Measurements from ENCODE around the gene KIF2C. TPM values are rescaled to one million over a fixed set of nuclear protein-coding genes. Genes with fewer than 3 reads are reported as not detected.
"Not testable (repeated sequence)": the region's sequence is repeated elsewhere in the genome, so short reads cannot be mapped to it uniquely, and the experiment has no call there.

Gene KIF2C
- total and polyA plus RNA-seq, 2 donors (not counting 1 experiment from before 2014, with no cell fraction given): 0.25 to 0.69 TPM

DNA sequence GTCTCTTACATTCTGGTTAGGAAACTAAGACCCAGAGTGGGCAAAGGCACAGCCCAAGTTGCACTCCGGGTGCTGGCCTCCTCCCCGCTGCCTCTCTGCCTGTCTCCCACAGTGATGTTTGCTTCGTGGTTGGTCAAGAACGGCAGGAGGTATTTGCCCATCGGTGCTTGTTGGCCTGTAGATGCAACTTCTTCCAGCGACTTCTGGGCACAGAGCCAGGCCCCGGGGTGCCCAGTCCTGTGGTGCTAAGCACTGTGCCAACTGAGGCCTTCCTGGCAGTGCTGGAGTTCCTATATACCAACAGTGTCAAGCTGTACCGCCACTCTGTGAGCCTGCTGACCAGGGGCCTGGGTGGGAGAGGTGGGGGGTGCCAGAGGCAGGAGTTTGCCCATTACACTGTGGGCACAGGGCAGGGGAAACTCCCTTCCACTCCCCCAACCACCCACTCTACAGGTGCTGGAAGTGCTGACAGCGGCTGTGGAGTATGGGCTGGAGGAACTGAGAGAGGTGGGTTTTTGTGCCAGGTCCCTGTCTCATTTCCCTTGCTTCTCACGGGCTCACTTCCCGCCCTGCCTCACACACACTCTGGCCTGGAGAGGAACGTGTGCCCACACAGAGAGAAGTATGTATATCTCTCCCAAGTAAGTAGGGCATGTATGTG lies 70.6 kb downstream of the KIF2C start:
- CTCF ChIA-PET: interaction anchor here (0.6 to 3.9 kb wide), 7 partner anchors 8 to 493 kb away, joined by 3 to 40 read pairs (median 8); partner anchors contain the start of genes PLK3 and RNU5D-1
- H3K27me3 Mint-ChIP-seq: no peaks in the 10 kb centered on the region
- Histone ChIP-seq H2AFZ (ENCODE audit: insufficient read depth, low read depth, low read length, poor library complexity, severe bottlenecking) (peak overlapping the region; percentile 27), H3K9ac (ENCODE audit: low read length) (no peak overlapping the region), H3K27me3 (replicated peaks in 1 of 4; ENCODE audit: control extremely low read depth in 1 of 4, control insufficient read depth in 3 of 4, insufficient read depth in 4 of 4, low read length in 3 of 4) (no peaks in the 10 kb centered on the region), H3K4me2 (replicated peaks; ENCODE audit: low read depth, low read length, poor library complexity, severe bottlenecking) (peak overlapping the region; percentile 68), H3K4me3 (ENCODE audit: control extremely low read depth in 1 of 5, extremely low read depth in 1 of 5, insufficient read depth in 1 of 5, low read depth in 2 of 5, low read length in 4 of 5) (no peak overlapping the region), H4K20me1 (ENCODE audit: control insufficient read depth, insufficient read depth, low read length, poor library complexity, severe bottlenecking) (no peaks in the 10 kb centered on the region), H3K4me1 (ENCODE audit: control insufficient read depth in 2 of 2, insufficient read depth in 2 of 2, low read length in 2 of 2) (peaks cover 50 to 68% of the 10 kb centered on the region in 2 donors), H3K9me3 (ENCODE audit: control extremely low read depth in 1 of 3, control insufficient read depth in 2 of 3, insufficient read depth in 1 of 3, low read length in 2 of 3) (peaks cover 0 to 3% (median 0%) of the 10 kb centered on the region in 3 donors), H3K79me2 (ENCODE audit: control insufficient read depth, insufficient read depth, low read length) (no peaks in the 10 kb centered on the region), H3K36me3 (replicated peaks in 1 of 2; ENCODE audit: control extremely low read depth in 1 of 2, control insufficient read depth in 1 of 2, extremely low read depth in 1 of 2, insufficient read depth in 2 of 2, low read length in 1 of 2) (peaks cover 0 to 6% of the 10 kb centered on the region in 2 experiments), H3K27ac (ENCODE audit: low read length in 2 of 2) (peak overlapping the region; percentile 91 to 95)
- DNase-seq (peak; percentile 60), ATAC-seq (ENCODE audit: low read depth) (no peak)
- H3K27ac Mint-ChIP-seq: peak overlapping the region; percentile 99
- POLR2A ChIA-PET: interaction anchor here (0.6 to 4.3 kb wide), 7 partner anchors 9 to 97 kb away, joined by 3 to 59 read pairs (median 10); partner anchors contain the start of gene PLK3
- TF ChIP-seq, protein P1, sequence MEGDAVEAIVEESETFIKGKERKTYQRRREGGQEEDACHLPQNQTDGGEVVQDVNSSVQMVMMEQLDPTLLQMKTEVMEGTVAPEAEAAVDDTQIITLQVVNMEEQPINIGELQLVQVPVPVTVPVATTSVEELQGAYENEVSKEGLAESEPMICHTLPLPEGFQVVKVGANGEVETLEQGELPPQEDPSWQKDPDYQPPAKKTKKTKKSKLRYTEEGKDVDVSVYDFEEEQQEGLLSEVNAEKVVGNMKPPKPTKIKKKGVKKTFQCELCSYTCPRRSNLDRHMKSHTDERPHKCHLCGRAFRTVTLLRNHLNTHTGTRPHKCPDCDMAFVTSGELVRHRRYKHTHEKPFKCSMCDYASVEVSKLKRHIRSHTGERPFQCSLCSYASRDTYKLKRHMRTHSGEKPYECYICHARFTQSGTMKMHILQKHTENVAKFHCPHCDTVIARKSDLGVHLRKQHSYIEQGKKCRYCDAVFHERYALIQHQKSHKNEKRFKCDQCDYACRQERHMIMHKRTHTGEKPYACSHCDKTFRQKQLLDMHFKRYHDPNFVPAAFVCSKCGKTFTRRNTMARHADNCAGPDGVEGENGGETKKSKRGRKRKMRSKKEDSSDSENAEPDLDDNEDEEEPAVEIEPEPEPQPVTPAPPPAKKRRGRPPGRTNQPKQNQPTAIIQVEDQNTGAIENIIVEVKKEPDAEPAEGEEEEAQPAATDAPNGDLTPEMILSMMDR (IDR thresholded peaks at IDR 0.05): no peak
- TF ChIP-seq EZH2 (IDR thresholded peaks at IDR 0.05; ENCODE audit: borderline replicate concordance, insufficient read depth, low read depth, low read length, poor library complexity, severe bottlenecking): no peak
- no peaks in the 10 kb centered on the region for H3K9me3 Mint-ChIP-seq (ENCODE audit: insufficient read depth)
- intact Hi-C loops (cut with micrococcal nuclease): no loop called here
- peak overlapping the region; percentile 54 for H3K4me3 Mint-ChIP-seq
- peaks cover 67% of the 10 kb centered on the region for H3K4me1 Mint-ChIP-seq
- 39% methylated on average over 7 of the region's 12 CpGs for WGBS (ENCODE audit: insufficient coverage)

DNA sequence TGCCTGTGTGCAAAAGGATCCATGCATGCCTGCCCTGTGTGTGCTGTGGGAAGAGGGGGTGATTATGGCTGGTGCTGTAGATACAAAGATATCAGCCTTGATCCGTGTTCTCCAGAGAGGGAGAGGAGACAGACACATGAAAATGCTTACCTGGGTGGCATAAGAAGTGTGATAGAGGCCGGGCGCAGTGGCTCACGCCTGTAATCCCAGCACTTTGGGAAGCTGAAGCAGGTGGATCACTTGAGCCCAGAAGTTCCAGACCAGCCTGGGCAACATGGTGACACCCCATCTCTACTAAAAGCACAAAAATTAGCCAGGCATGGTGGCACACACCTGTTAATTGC lies 71.1 kb downstream of the KIF2C start:
- DNase-seq; H3K27me3 ChIP-seq (replicated peaks in 1 of 4; ENCODE audit: control extremely low read depth in 1 of 4, control insufficient read depth in 3 of 4, insufficient read depth in 4 of 4, low read length in 3 of 4); H3K9ac ChIP-seq (ENCODE audit: low read length); H4K20me1 ChIP-seq (ENCODE audit: control insufficient read depth, insufficient read depth, low read length, poor library complexity, severe bottlenecking); H3K9me3 Mint-ChIP-seq (ENCODE audit: insufficient read depth); H3K36me3 ChIP-seq (replicated peaks in 1 of 2; ENCODE audit: control extremely low read depth in 1 of 2, control insufficient read depth in 1 of 2, extremely low read depth in 1 of 2, insufficient read depth in 2 of 2, low read length in 1 of 2); H3K79me2 ChIP-seq (ENCODE audit: control insufficient read depth, insufficient read depth, low read length); H3K9me3 ChIP-seq (ENCODE audit: control extremely low read depth in 1 of 3, control insufficient read depth in 2 of 3, insufficient read depth in 1 of 3, low read length in 2 of 3); H3K27me3 Mint-ChIP-seq; POLR2A ChIA-PET; ATAC-seq (ENCODE audit: low read depth); H3K4me3 ChIP-seq (ENCODE audit: control extremely low read depth in 1 of 5, extremely low read depth in 1 of 5, insufficient read depth in 1 of 5, low read depth in 2 of 5, low read length in 4 of 5); intact Hi-C loops (cut with micrococcal nuclease): not testable (repeated sequence)
- H3K27ac Mint-ChIP-seq: peak overlapping the region; percentile 99
- peak overlapping the region; percentile 54 for H3K4me3 Mint-ChIP-seq
- H3K4me1 ChIP-seq (ENCODE audit: control insufficient read depth in 2 of 2, insufficient read depth in 2 of 2, low read length in 2 of 2): peaks cover 50 to 68% of the 10 kb centered on the region in 2 donors
- H3K4me1 Mint-ChIP-seq: peaks cover 67% of the 10 kb centered on the region
- H3K4me2 ChIP-seq (replicated peaks; ENCODE audit: low read depth, low read length, poor library complexity, severe bottlenecking): peak overlapping the region; percentile 68
- CTCF ChIA-PET: interaction anchor here (0.8 to 3.9 kb wide), 5 partner anchors 8 to 489 kb away, joined by 3 to 40 read pairs (median 3); partner anchors contain the start of gene PLK3
- peak overlapping the region; percentile 91 to 95 for H3K27ac ChIP-seq (ENCODE audit: low read length in 2 of 2)
- 90% methylated on average over 2 of the region's 4 CpGs for WGBS (ENCODE audit: insufficient coverage)
- peak overlapping the region; percentile 27 for H2AFZ ChIP-seq (ENCODE audit: insufficient read depth, low read depth, low read length, poor library complexity, severe bottlenecking)

Measured in B cell (primary cell).